Stimulated activated CD4-positive, alpha-beta T cell treated with anti-CD3 and anti-CD28 coated beads, Interleukin-12 subunit alpha, Interleukin-12 subunit beta, amount 100 ng/mL, for 48 hours (primary cell): ENCODE measurements around the gene PANX2.

ENCODE experiments used
- DNase-seq, 3 donors: peaks; one replicate each; pipeline ENCODE4 v3.0.0-alpha.2; 2020; ENCODE audit warnings: low read depth in 2 of 3, low spot score in 1 of 3

PANX2 gene

GRCh38 chr22:50227579-50228215, 57.2 kb downstream of the PANX2 start:
- DNase-seq, result no peak

GRCh38 chr22:50228366-50228765, 57.8 kb downstream of the PANX2 start:
- DNase-seq, result no peak

- no peak for DNase-seq
Measured at GRCh38 chr22:50229370-50229769, 58.8 kb downstream of the PANX2 start.
